Right cardiac atrium (tissue), 5 donors: Measurements from ENCODE around the gene LAMA5. TPM values are rescaled to one million over a fixed set of nuclear protein-coding genes. Genes with fewer than 3 reads are reported as not detected.

Experiments
- ATAC-seq, 2 donors: fragments of 200-7000 bp; cut with Tn5 transposase; one replicate each; pipeline versions ENCODE4 v1.8.0 to v1.9.1; 2020; ENCODE audit warnings: moderate library complexity in 2 of 2, mild to moderate bottlenecking in 1 of 2
- DNase-seq, 3 donors: peaks; one replicate each; pipeline ENCODE4 v3.0.0-alpha.2; 2020
- H3K27ac ChIP-seq: one replicate; pipeline ENCODE4 v1.5.1; 2013; ENCODE audit warnings: mild to moderate bottlenecking, low read length, control low read depth, moderate library complexity
- H3K27me3 ChIP-seq: one replicate; pipeline ENCODE4 v1.6.1; 2013; ENCODE audit not compliant: control insufficient read depth, insufficient read depth
- H3K4me1 ChIP-seq: one replicate; pipeline ENCODE4 v1.6.1; 2013; ENCODE audit warnings: low read length; ENCODE audit not compliant: control insufficient read depth, insufficient read depth
- H3K4me3 ChIP-seq: one replicate; pipeline ENCODE4 v1.5.1; 2013; ENCODE audit warnings: low read length, control low read depth
- H3K9me3 ChIP-seq: one replicate; pipeline ENCODE4 v1.6.1; 2013; ENCODE audit warnings: low read length; ENCODE audit not compliant: control insufficient read depth
- WGBS: extraction: QIAGEN DNeasy Blood & Tissue Kit; methylation state at CpG from one replicate; pipeline ENCODE4 v1.1.7; 2013; 5-methylcytosine and 5-hydroxymethylcytosine counted together
- intact Hi-C, 4 donors: fragments of 100-400 bp; cut with DNase I; formaldehyde crosslinking; loops; one replicate each; pipeline versions ENCODE4 v1.11.0 to v1.14.0; 2022 to 2023
- polyA plus RNA-seq: library from polyadenylated mRNA; stranded (reverse); fragments of 200-250 nt; gene quantifications from one replicate; pipeline ENCODE4 v1.2.3, GENCODE V29; 2013
- total RNA-seq, 4 donors: library from RNA; stranded (reverse); fragmentation: NEBNext Ultra II Directional; extraction: Animal tissue kit (Norgen Biotek cat#: 25700); gene quantifications; one replicate each; pipeline ENCODE4 v1.2.1, GENCODE V29; 2021
- donor health status: healthy with polysubstance abuse.
- donor health status: DM: no; HTN: yes; CAD: no.
- donor health status: DM: no; HTN: no; CAD: no.
- donor health status: DM: no; HTN: yes; CAD: no; lungs with severe emphysema.
- donor health status: DM: yes; HTN: yes; CAD: no.

The LAMA5 gene
- total and polyA plus RNA-seq, 5 donors = 77.4 to 97.9 (median 88.6) TPM

GRCh38 chr20:62274332-62274950 lies 92.7 kb downstream of the LAMA5 start:
- Histone ChIP-seq H3K4me3 (no peak overlapping the region), H3K27me3 (no peaks in the 10 kb centered on the region), H3K4me1 (no peaks in the 10 kb centered on the region), H3K27ac (no peak overlapping the region), H3K9me3 (no peaks in the 10 kb centered on the region)
- DNase-seq (peak in 1 of 3 donors; percentile 68), ATAC-seq (peak; percentile 24 to 63)
- intact Hi-C loops = no loop called here
- WGBS = 63% methylated on average over 13 of the region's 13 CpGs

DNA sequence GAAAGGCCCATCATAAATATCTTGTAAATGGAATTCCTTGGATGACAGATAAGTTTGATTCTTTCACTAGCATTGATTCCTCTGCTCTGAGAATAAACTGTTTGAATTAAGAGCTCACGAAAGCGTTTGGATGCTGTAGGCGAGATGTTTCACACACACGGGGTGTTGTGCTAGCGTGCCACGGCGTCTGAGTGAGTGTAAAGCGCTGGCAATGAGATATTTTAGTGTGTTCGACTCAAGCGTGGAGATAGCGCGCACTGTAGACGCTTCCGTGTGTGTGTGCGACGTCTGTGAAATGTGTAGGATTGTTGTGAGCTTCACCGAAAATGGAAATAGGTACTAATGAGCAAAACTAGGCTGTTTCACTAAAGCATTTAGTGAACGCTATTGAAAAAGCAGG lies 93.7 kb downstream of the LAMA5 start:
- Histone ChIP-seq H3K27ac (no peak overlapping the region), H3K27me3 (no peaks in the 10 kb centered on the region), H3K4me3 (no peak overlapping the region), H3K4me1 (no peaks in the 10 kb centered on the region), H3K9me3 (no peaks in the 10 kb centered on the region)
- DNase-seq (peak in 1 of 3 donors; percentile 22), ATAC-seq (no peak)
- WGBS = 96% methylated on average over 18 of the region's 18 CpGs
- intact Hi-C loops = no loop called here

- no peaks in the 10 kb centered on the region for H3K4me1 ChIP-seq
- H3K9me3 ChIP-seq = no peaks in the 10 kb centered on the region
- no peaks in the 10 kb centered on the region for H3K27me3 ChIP-seq
- H3K4me3 ChIP-seq = no peak overlapping the region
- intact Hi-C loops = no loop called here
- ATAC-seq = no peak
- 79% methylated on average over 10 of the region's 10 CpGs for WGBS
- DNase-seq = peak in 1 of 3 donors; percentile 47
- no peak overlapping the region for H3K27ac ChIP-seq
These were observed 94.9 kb downstream of the LAMA5 start for GRCh38 chr20:62272200-62272599.

DNA sequence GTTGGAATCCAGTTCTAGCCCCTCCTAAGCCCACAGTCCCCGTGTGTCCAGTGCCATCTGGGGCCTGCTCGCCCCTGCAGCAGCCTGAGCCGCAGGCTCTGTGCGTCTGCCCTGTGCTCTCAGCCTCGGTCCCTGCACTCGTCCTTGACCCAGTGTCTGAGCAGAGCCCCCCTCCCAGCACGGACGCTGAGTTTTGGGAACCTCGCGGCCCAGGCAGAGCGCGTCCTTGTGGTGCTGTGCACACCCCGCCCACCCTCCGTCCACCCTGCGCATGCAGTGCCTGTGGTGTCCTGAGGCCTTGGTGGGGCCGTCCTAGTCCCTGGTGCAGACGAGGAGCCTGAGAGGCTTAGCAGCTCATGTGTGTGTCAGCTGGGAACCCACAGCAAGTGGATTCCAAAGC lies 97.2 kb downstream of the LAMA5 start:
- H3K4me1 ChIP-seq = no peaks in the 10 kb centered on the region
- H3K27ac ChIP-seq = no peak overlapping the region
- no peaks in the 10 kb centered on the region for H3K9me3 ChIP-seq
- DNase-seq (peak in 1 of 3 donors; percentile 54), ATAC-seq (no peak)
- 94% methylated on average over 17 of the region's 17 CpGs for WGBS
- no peaks in the 10 kb centered on the region for H3K27me3 ChIP-seq
- intact Hi-C loops = no loop called here
- no peak overlapping the region for H3K4me3 ChIP-seq

GRCh38 chr20:62269378-62269777 lies 97.7 kb downstream of the LAMA5 start:
- WGBS = 89% methylated on average over 14 of the region's 14 CpGs
- intact Hi-C loops = no loop called here
- DNase-seq = peak in 1 of 3 donors; percentile 42
- Histone ChIP-seq H3K27me3 (no peaks in the 10 kb centered on the region), H3K4me1 (no peaks in the 10 kb centered on the region), H3K4me3 (no peak overlapping the region), H3K9me3 (no peaks in the 10 kb centered on the region), H3K27ac (no peak overlapping the region)
- ATAC-seq = no peak

GRCh38 chr20:62268228-62268900 lies 98.7 kb downstream of the LAMA5 start:
- DNase-seq = no peak
- H3K4me3 ChIP-seq = no peak overlapping the region
- no peaks in the 10 kb centered on the region for H3K9me3 ChIP-seq
- intact Hi-C loops = no loop called here
- no peak for ATAC-seq
- no peaks in the 10 kb centered on the region for H3K27me3 ChIP-seq
- WGBS = 81% methylated on average over 7 of the region's 7 CpGs
- H3K27ac ChIP-seq = no peak overlapping the region
- no peaks in the 10 kb centered on the region for H3K4me1 ChIP-seq

GRCh38 chr20:62267543-62267942 lies 99.6 kb downstream of the LAMA5 start:
- no peak overlapping the region for H3K27ac ChIP-seq
- ATAC-seq (peak; percentile 67 to 68), DNase-seq (peak in 1 of 3 donors; percentile 43)

DNA sequence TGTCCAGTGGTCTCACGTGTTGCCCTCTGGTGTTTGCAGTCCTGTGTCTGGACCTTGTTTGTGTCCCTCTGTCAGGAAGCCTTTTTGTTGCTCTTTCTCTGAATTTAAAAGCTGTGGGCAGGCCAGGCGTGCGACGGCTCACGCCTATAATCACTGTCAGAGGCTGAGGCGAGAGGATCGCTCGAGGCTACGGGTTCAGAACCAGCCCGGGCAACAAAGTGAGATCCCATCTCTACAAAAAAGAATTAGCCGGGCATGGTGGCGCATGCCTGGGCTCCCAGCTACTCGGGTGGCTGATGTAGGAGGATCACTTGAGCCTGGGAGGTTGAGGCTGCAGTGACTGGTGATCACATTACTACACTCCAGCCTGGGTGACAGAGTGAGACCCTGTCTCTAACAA lies 100.3 kb downstream of the LAMA5 start:
- Histone ChIP-seq H3K4me3 (no peak overlapping the region), H3K27ac (no peak overlapping the region), H3K9me3 (no peaks in the 10 kb centered on the region), H3K27me3 (no peaks in the 10 kb centered on the region), H3K4me1 (no peaks in the 10 kb centered on the region)
- DNase-seq = peak in 1 of 3 donors; percentile 23
- WGBS = 94% methylated on average over 13 of the region's 13 CpGs
- no peak for ATAC-seq
- intact Hi-C loops = no loop called here

More at GRCh38 chr20:62267543-62267942, 99.6 kb downstream of the LAMA5 start:
- Histone ChIP-seq H3K27me3 (no peaks in the 10 kb centered on the region), H3K4me1 (no peaks in the 10 kb centered on the region), H3K9me3 (no peaks in the 10 kb centered on the region), H3K4me3 (no peak overlapping the region)
- intact Hi-C loops = no loop called here
- WGBS = 82% methylated on average over 10 of the region's 10 CpGs

- Histone ChIP-seq H3K27ac (no peak overlapping the region), H3K27me3 (no peaks in the 10 kb centered on the region), H3K4me1 (no peaks in the 10 kb centered on the region), H3K9me3 (no peaks in the 10 kb centered on the region), H3K4me3 (no peak overlapping the region)
- 95% methylated on average over 10 of the region's 10 CpGs for WGBS
- DNase-seq = peak in 1 of 3 donors; percentile 5
- intact Hi-C loops = no loop called here
- ATAC-seq = no peak
These were observed 100.8 kb downstream of the LAMA5 start for GRCh38 chr20:62266340-62266739.

GRCh38 chr20:62265365-62265764 lies 101.7 kb downstream of the LAMA5 start:
- Histone ChIP-seq H3K9me3 (no peaks in the 10 kb centered on the region), H3K27ac (no peak overlapping the region), H3K27me3 (no peaks in the 10 kb centered on the region), H3K4me3 (no peak overlapping the region), H3K4me1 (no peaks in the 10 kb centered on the region)
- intact Hi-C loops = no loop called here
- no peak for ATAC-seq
- WGBS = 97% methylated on average over 1 of the region's 1 CpG
- DNase-seq = no peak

GRCh38 chr20:62263396-62263795 lies 103.7 kb downstream of the LAMA5 start:
- intact Hi-C loops = no loop called here
- Histone ChIP-seq H3K4me3 (no peak overlapping the region), H3K9me3 (no peaks in the 10 kb centered on the region), H3K27me3 (no peaks in the 10 kb centered on the region), H3K4me1 (no peaks in the 10 kb centered on the region), H3K27ac (no peak overlapping the region)
- DNase-seq = peak in 1 of 3 donors; percentile 35
- ATAC-seq = no peak
- 96% methylated on average over 14 of the region's 14 CpGs for WGBS
